Measurements from ENCODE around the gene CPA3. TPM values are rescaled to one million over a fixed set of nuclear protein-coding genes. Genes with fewer than 3 reads are reported as not detected.

The CPA3 gene, protein sequence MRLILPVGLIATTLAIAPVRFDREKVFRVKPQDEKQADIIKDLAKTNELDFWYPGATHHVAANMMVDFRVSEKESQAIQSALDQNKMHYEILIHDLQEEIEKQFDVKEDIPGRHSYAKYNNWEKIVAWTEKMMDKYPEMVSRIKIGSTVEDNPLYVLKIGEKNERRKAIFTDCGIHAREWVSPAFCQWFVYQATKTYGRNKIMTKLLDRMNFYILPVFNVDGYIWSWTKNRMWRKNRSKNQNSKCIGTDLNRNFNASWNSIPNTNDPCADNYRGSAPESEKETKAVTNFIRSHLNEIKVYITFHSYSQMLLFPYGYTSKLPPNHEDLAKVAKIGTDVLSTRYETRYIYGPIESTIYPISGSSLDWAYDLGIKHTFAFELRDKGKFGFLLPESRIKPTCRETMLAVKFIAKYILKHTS
- total RNA-seq: 1.2 TPM

DNA sequence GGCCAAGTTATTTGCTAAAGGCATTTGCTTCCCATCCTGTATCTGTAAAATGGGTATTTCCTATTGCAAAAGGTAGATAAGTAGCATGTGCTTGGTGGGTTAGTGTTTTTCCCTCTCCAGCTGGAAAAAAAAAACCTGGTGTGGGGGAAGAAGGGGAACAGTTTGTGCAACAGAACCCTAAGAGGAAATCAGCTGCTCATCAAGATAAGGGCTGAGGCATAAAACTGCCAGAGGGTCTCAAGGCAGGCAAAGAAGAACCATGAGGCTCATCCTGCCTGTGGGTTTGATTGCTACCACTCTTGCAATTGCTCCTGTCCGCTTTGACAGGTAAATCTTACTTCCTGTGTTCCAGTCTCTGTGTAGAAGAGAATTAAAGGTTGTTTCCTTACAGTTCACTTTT lies at the start of gene CPA3:
Gene CPA3, plus strand, starts transcription at position 248 of the 400 bp plus-strand sequence. Its CDS starts 12 bp downstream, at position 260.
- no peak within 1 kb of the TSS for H3K4me3 ChIP-seq (ENCODE audit: low read length)
- H3K4me1 ChIP-seq (ENCODE audit: insufficient read depth, low read length): no peaks in the 10 kb centered on the region
- no peaks in the 10 kb centered on the region for H3K9me3 ChIP-seq (ENCODE audit: low read depth, low read length)
- H3K27me3 ChIP-seq (ENCODE audit: insufficient read depth, low read length): no peaks in the 10 kb centered on the region

GRCh38 chr3:148815316-148816110 lies 49.6 kb upstream of the CPA3 start:
- Histone ChIP-seq H3K27me3 (ENCODE audit: insufficient read depth, low read length) (no peaks in the 10 kb centered on the region), H3K9me3 (ENCODE audit: low read depth, low read length) (no peaks in the 10 kb centered on the region), H3K4me3 (ENCODE audit: low read length) (no peak overlapping the region), H3K4me1 (ENCODE audit: insufficient read depth, low read length) (no peaks in the 10 kb centered on the region)

- Histone ChIP-seq H3K9me3 (ENCODE audit: low read depth, low read length) (no peaks in the 10 kb centered on the region), H3K4me1 (ENCODE audit: insufficient read depth, low read length) (no peaks in the 10 kb centered on the region), H3K4me3 (ENCODE audit: low read length) (no peak overlapping the region), H3K27me3 (ENCODE audit: insufficient read depth, low read length) (no peaks in the 10 kb centered on the region)
Observed at GRCh38 chr3:148816427-148816826, 48.7 kb upstream of the CPA3 start.

- Histone ChIP-seq H3K4me1 (ENCODE audit: insufficient read depth, low read length) (no peaks in the 10 kb centered on the region), H3K27me3 (ENCODE audit: insufficient read depth, low read length) (no peaks in the 10 kb centered on the region), H3K9me3 (ENCODE audit: low read depth, low read length) (no peaks in the 10 kb centered on the region), H3K4me3 (ENCODE audit: low read length) (no peak overlapping the region)
Observed at GRCh38 chr3:148816981-148817525, 48.0 kb upstream of the CPA3 start.

DNA sequence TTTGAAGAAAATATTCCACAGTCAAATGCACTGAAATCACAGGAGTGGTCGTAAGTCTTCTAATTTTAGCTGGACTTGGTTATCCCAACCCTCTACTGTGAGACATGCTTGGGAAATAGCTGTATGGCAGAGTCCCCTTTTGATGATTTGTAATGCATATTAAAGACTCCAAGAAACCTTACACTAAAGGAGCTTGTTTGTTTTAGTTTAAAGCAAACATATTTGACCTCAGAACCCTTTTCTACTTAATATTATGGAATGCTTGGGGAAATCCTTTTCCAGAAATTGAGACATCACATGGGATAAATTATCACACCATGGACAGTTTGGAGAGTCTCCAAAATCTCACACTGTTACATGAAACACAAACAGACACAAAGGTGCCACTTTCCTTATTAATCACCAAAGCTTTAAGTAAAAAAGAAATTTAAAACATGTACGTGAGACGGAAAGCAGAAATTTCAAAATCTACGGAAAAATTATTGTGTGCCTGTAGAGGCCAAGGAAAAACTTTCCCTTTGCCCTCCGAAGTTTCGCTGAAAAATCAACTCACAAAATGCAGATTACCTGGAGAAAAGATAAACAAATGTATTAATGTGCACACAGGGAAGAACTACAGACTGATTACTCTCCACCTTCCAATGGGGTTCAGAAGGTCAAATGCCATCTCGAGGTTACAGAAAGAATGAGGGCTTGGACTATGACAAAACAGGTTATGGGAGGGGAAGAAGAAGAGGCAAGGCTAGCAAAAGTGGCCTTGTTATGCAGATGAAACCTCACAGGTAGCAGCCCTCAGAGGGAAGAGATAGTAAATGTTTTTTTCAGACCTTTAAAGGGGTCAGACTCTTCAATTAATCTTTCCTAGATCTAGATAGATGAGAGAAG lies 44.5 kb upstream of the CPA3 start:
- Histone ChIP-seq H3K9me3 (ENCODE audit: low read depth, low read length) (no peaks in the 10 kb centered on the region), H3K4me1 (ENCODE audit: insufficient read depth, low read length) (no peaks in the 10 kb centered on the region), H3K27me3 (ENCODE audit: insufficient read depth, low read length) (no peaks in the 10 kb centered on the region), H3K4me3 (ENCODE audit: low read length) (no peak overlapping the region)

DNA sequence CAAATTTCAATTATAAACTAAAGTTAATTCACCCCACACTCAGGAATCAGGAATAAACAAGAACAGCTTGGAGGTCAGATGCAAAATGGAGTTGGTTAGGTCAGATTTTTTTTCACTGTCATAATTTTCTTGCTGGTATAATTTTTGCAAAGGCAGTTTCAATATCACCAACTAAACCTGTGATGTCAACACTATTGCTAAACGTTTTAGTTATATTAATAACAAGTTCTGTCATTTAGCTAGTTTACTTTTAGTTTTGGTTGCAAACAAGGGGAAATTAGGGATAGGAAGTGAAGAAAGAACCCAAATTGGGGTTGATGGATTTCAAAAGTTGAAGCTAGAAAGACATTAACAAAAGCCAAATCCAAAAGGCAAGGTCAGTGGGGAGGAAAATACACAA lies 42.1 kb upstream of the CPA3 start:
- no peak overlapping the region for H3K4me3 ChIP-seq (ENCODE audit: low read length)
- H3K27me3 ChIP-seq (ENCODE audit: insufficient read depth, low read length): no peaks in the 10 kb centered on the region
- no peaks in the 10 kb centered on the region for H3K9me3 ChIP-seq (ENCODE audit: low read depth, low read length)
- H3K4me1 ChIP-seq (ENCODE audit: insufficient read depth, low read length): no peaks in the 10 kb centered on the region

DNA sequence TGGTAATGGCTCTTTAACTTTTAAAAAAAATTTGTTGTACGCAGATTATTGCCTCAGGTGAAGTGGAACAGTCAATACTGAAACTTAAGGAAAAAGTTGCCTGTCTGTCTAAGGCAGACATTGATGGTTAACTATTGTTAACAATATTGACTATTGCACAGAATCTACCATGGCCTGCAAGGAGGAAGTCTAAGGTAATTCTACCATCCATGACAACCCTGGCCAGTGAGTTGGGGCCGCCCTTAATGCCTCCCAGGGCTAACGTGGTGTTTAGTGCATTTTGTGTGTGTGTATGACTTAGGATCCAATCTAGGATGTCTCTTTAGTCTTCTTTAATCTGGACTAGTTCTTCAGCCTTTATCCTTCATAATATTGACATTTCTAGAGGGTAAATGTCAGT lies 39.6 kb upstream of the CPA3 start:
- Histone ChIP-seq H3K4me1 (ENCODE audit: insufficient read depth, low read length) (no peaks in the 10 kb centered on the region), H3K27me3 (ENCODE audit: insufficient read depth, low read length) (no peaks in the 10 kb centered on the region), H3K4me3 (ENCODE audit: low read length) (no peak overlapping the region), H3K9me3 (ENCODE audit: low read depth, low read length) (no peaks in the 10 kb centered on the region)

- no peaks in the 10 kb centered on the region for H3K4me1 ChIP-seq (ENCODE audit: insufficient read depth, low read length)
- H3K27me3 ChIP-seq (ENCODE audit: insufficient read depth, low read length): no peaks in the 10 kb centered on the region
- H3K9me3 ChIP-seq (ENCODE audit: low read depth, low read length): no peaks in the 10 kb centered on the region
- no peak within 1 kb of the TSS for H3K4me3 ChIP-seq (ENCODE audit: low read length)
Observed at GRCh38 chr3:148827585-148827984, 37.5 kb upstream of the CPA3 start, which contains the start of gene CPB1. CPB1 (plus strand) TSS chr3:148827811; CDS start chr3:148827824, 13 bp downstream.

DNA sequence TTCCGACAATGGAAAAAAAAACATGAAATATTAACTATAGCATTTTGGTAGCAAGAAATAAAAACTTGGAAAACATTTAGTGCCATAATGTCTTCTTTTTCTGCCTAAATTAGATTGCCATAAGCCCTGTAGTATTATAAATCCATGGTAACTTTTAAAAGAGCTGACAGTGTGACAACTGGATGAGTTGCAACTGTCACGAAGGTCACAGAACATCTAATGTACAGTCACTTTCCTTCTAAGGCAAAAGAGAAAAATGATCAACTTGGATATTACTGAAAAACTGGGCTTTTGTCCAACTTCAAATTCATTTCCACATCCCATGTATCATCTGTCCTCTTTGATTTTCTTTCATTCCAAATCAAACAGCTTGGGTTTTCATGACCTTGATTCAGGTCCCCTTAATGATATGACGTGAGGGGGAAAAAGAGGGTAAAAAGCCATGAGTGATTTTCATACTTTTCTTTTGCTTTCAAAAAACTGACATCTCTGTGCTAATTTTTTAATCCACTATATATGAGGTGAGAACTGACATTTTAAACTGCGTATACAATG lies 36.9 kb upstream of the CPA3 start:
- no peaks in the 10 kb centered on the region for H3K4me1 ChIP-seq (ENCODE audit: insufficient read depth, low read length)
- no peaks in the 10 kb centered on the region for H3K27me3 ChIP-seq (ENCODE audit: insufficient read depth, low read length)
- H3K9me3 ChIP-seq (ENCODE audit: low read depth, low read length): no peaks in the 10 kb centered on the region
- H3K4me3 ChIP-seq (ENCODE audit: low read length): no peak overlapping the region

GRCh38 chr3:148829926-148830325 lies 35.2 kb upstream of the CPA3 start:
- Histone ChIP-seq H3K4me1 (ENCODE audit: insufficient read depth, low read length) (no peaks in the 10 kb centered on the region), H3K4me3 (ENCODE audit: low read length) (no peak overlapping the region), H3K9me3 (ENCODE audit: low read depth, low read length) (no peaks in the 10 kb centered on the region), H3K27me3 (ENCODE audit: insufficient read depth, low read length) (no peaks in the 10 kb centered on the region)

GRCh38 chr3:148833223-148833622 lies 31.9 kb upstream of the CPA3 start:
- no peak overlapping the region for H3K4me3 ChIP-seq (ENCODE audit: low read length)
- H3K9me3 ChIP-seq (ENCODE audit: low read depth, low read length): no peaks in the 10 kb centered on the region
- H3K27me3 ChIP-seq (ENCODE audit: insufficient read depth, low read length): no peaks in the 10 kb centered on the region
- H3K4me1 ChIP-seq (ENCODE audit: insufficient read depth, low read length): no peaks in the 10 kb centered on the region

DNA sequence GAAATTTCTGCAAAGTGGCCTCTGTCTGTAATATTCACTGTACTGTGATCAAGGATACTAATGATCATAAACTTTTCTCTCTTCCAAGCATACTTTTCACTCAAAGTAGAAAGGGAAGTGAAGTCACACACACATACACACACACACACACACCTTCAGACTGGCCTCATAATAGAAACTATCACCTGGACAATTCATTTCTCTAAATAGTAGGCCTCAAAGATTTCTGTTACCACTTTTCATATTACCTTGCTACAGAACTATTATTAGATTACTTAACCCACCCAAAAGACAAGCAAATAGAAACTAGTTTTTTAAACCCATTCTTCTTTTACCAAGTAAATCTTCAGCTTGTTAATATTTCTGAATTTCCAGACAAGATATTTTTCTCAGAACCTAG lies 25.3 kb upstream of the CPA3 start:
- Histone ChIP-seq H3K4me1 (ENCODE audit: insufficient read depth, low read length) (no peaks in the 10 kb centered on the region), H3K9me3 (ENCODE audit: low read depth, low read length) (no peaks in the 10 kb centered on the region), H3K4me3 (ENCODE audit: low read length) (no peak overlapping the region), H3K27me3 (ENCODE audit: insufficient read depth, low read length) (no peaks in the 10 kb centered on the region)

GRCh38 chr3:148840451-148840850 lies 24.6 kb upstream of the CPA3 start:
- Histone ChIP-seq H3K4me3 (ENCODE audit: low read length) (no peak overlapping the region), H3K9me3 (ENCODE audit: low read depth, low read length) (no peaks in the 10 kb centered on the region), H3K4me1 (ENCODE audit: insufficient read depth, low read length) (no peaks in the 10 kb centered on the region), H3K27me3 (ENCODE audit: insufficient read depth, low read length) (no peaks in the 10 kb centered on the region)

DNA sequence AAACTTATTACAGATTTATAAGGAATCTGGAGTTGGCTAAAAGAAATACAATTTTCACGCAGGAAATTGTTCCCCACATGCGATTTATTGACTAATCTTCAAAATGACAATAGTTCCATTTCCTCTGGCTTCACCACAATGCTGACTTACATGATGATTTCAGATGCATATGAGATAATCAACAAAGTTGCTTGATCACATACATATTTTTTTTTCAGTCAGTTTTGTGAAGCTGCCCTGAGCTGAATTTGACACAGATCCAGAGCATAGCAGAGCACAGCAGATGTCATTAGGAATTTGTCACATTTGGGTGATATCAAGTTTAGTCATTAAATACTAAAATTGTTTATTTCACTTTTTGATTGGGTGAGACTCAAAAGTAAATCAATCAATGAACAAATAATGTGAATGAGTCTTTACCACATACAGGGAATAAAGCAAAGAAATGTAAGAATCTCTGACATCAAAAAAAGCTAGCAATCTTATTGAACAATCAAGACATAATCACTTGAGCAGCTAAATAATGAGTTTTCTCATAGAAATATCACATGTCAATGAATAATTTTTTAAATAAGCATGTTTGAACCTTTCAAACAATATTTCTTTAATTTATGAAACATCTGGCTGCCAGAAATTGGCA lies 19.2 kb upstream of the CPA3 start:
- no peaks in the 10 kb centered on the region for H3K4me1 ChIP-seq (ENCODE audit: insufficient read depth, low read length)
- H3K4me3 ChIP-seq (ENCODE audit: low read length): no peak overlapping the region
- H3K9me3 ChIP-seq (ENCODE audit: low read depth, low read length): no peaks in the 10 kb centered on the region
- H3K27me3 ChIP-seq (ENCODE audit: insufficient read depth, low read length): no peaks in the 10 kb centered on the region
